Testis (tissue), 2 donors: ENCODE results near the gene OR6B3.

Experiments used
- POLR2A ChIP-seq: fragments of 450-650 bp; IDR thresholded peaks from one replicate; pipeline ENCODE4 v1.6.1; 2017; ENCODE audit warnings: antibody characterized with exemption, mild to moderate bottlenecking, moderate library complexity
- TF ChIP-seq, protein P1 (sequence below), 3 experiments: fragments of 450-650 bp in 2 of 3; fragments of 200-600 bp in 1 of 3; sonication (generic) in 1 of 3; IDR thresholded peaks; one replicate each; pipeline ENCODE4 v1.5.1; 2016 to 2019; ENCODE audit warnings: antibody characterized with exemption in 3 of 3, mild to moderate bottlenecking in 2 of 3, moderate library complexity in 1 of 3

- TF ChIP-seq, protein P1, sequence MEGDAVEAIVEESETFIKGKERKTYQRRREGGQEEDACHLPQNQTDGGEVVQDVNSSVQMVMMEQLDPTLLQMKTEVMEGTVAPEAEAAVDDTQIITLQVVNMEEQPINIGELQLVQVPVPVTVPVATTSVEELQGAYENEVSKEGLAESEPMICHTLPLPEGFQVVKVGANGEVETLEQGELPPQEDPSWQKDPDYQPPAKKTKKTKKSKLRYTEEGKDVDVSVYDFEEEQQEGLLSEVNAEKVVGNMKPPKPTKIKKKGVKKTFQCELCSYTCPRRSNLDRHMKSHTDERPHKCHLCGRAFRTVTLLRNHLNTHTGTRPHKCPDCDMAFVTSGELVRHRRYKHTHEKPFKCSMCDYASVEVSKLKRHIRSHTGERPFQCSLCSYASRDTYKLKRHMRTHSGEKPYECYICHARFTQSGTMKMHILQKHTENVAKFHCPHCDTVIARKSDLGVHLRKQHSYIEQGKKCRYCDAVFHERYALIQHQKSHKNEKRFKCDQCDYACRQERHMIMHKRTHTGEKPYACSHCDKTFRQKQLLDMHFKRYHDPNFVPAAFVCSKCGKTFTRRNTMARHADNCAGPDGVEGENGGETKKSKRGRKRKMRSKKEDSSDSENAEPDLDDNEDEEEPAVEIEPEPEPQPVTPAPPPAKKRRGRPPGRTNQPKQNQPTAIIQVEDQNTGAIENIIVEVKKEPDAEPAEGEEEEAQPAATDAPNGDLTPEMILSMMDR (IDR thresholded peaks at IDR 0.05) = no peak
- TF ChIP-seq POLR2A = no peak
Measured at GRCh38 chr2:240066489-240066888, 13.2 kb upstream of the OR6B3 start.
